PC-3 (cell line): ENCODE measurements around the gene LRR1. TPM values are rescaled to one million over a fixed set of nuclear protein-coding genes. Genes with fewer than 3 reads are reported as not detected.
A peak's percentile ranks its signal among the peaks of the same experiment; 100 is the strongest.

Experiments used
- ATAC-seq: fragments of 200-7000 bp; cut with Tn5 transposase; 2 replicates; pipeline ENCODE4 v1.9.1; 2020; ENCODE audit warnings: mild to moderate bottlenecking, moderate library complexity
- BruUV-seq: library from RNA; stranded (reverse); fragments of 400-500 nt; replicated peaks from 2 replicates; lab custom pipeline; 2021; lab: Mats Ljungman, UMichigan
- CTCF ChIA-PET: fragments of 300-600 bp; sonication (Branson Sonifier 250); formaldehyde crosslinking; loops from one replicate; lab custom pipeline; 2022; ENCODE audit warnings: antibody characterized with exemption; lab: Charles Lee
- POLR2A ChIA-PET: fragments of 300-600 bp; sonication (Branson Sonifier 250); formaldehyde crosslinking; loops from one replicate; lab custom pipeline; 2022; ENCODE audit warnings: antibody characterized with exemption; ENCODE audit not compliant: unreplicated experiment; lab: Charles Lee
- DNase-seq: peaks from one replicate; pipeline ENCODE4 v3.0.0-alpha.2; 2015
- H2AFZ ChIP-seq: fragments of 300-600 bp; sonication (generic); 2 replicates; pipeline ENCODE4 v1.6.0; 2016; ENCODE audit warnings: antibody characterized with exemption, low read length
- H3F3A ChIP-seq: fragments of 300-600 bp; sonication (generic); one replicate; pipeline ENCODE4 v1.6.0; 2017; ENCODE audit warnings: antibody characterized with exemption, low read length, control low read depth, mild to moderate bottlenecking; ENCODE audit not compliant: unreplicated experiment
- H3K27ac ChIP-seq: fragments of 300-600 bp; sonication (generic); 2 replicates; pipeline ENCODE4 v1.5.1; 2016; ENCODE audit warnings: mild to moderate bottlenecking, low read length
- H3K27me3 ChIP-seq: fragments of 300-600 bp; sonication (generic); 2 replicates; pipeline ENCODE4 v1.6.1; 2016; ENCODE audit warnings: low read length, mixed read lengths
- H3K36me3 ChIP-seq: fragments of 300-600 bp; sonication (generic); 2 replicates; pipeline ENCODE4 v1.6.1; 2016; ENCODE audit warnings: low read depth, mixed run types, low read length, mixed read lengths
- H3K4me1 ChIP-seq: fragments of 300-600 bp; sonication (generic); 2 replicates; pipeline ENCODE4 v1.5.1; 2016; ENCODE audit warnings: low read length; ENCODE audit not compliant: insufficient read depth
- H3K4me2 ChIP-seq: fragments of 300-600 bp; sonication (generic); 2 replicates; pipeline ENCODE4 v1.6.0; 2016; ENCODE audit warnings: low read length
- H3K4me3 ChIP-seq: fragments of 300-600 bp; sonication (generic); 2 replicates; pipeline ENCODE4 v1.5.1; 2016; ENCODE audit warnings: mild to moderate bottlenecking, low read length, mixed read lengths
- H3K79me2 ChIP-seq: fragments of 300-600 bp; sonication (generic); 2 replicates; pipeline ENCODE4 v1.6.1; 2017; ENCODE audit warnings: low read length, mixed read lengths
- H3K9ac ChIP-seq: fragments of 300-600 bp; sonication (generic); 2 replicates; pipeline ENCODE4 v1.6.0; 2016; ENCODE audit warnings: mild to moderate bottlenecking, low read length
- H3K9me2 ChIP-seq: fragments of 300-600 bp; sonication (generic); replicated peaks from 2 replicates; pipeline ENCODE4 v1.6.1; 2016; ENCODE audit warnings: mixed run types, low read length, mixed read lengths
- H3K9me3 ChIP-seq: fragments of 300-600 bp; sonication (generic); 2 replicates; pipeline ENCODE4 v1.6.1; 2016; ENCODE audit warnings: low read length, mixed read lengths
- H4K20me1 ChIP-seq: fragments of 300-600 bp; sonication (generic); 2 replicates; pipeline ENCODE4 v1.6.1; 2016; ENCODE audit warnings: low read length, mixed read lengths
- CTCF ChIP-seq: fragments of 300-600 bp; sonication (generic); conservative IDR thresholded peaks from 2 replicates; pipeline ENCODE4 v1.5.1; 2017; ENCODE audit warnings: antibody characterized with exemption, low read depth, mild to moderate bottlenecking, low read length
- EZH2 ChIP-seq: fragments of 300-600 bp; sonication (generic); IDR thresholded peaks from one replicate; pipeline ENCODE4 v1.6.1; 2017; ENCODE audit warnings: antibody characterized with exemption, mild to moderate bottlenecking, low read length; ENCODE audit not compliant: unreplicated experiment
- EZH2phosphoT487 ChIP-seq: fragments of 300-600 bp; sonication (generic); IDR thresholded peaks from 2 replicates; pipeline ENCODE4 v1.6.1; 2018; ENCODE audit warnings: mild to moderate bottlenecking, antibody characterized with exemption, low read length, borderline replicate concordance
- intact Hi-C: fragments of 100-400 bp; cut with micrococcal nuclease; formaldehyde crosslinking; loops from 2 replicates; pipeline ENCODE4 v1.9.0; 2023
- total RNA-seq: library from RNA; depleted of rRNA; stranded (reverse); fragments of >200 nt; gene quantifications from 2 replicates; pipeline ENCODE4 v1.2.3, GENCODE V29; 2014

Gene LRR1
- total RNA-seq, 1 experiment from 2014 or later, result 46.9 TPM

GRCh38 chr14:49589387-49589786 lies 9.4 kb upstream of the LRR1 start:
- H3K4me3 ChIP-seq, result no peak overlapping the region
- H3K9me2 ChIP-seq, result no peaks in the 10 kb centered on the region
- no peak for DNase-seq
- H3K4me2 ChIP-seq, result no peak overlapping the region
- peaks cover 16% of the 10 kb centered on the region for H4K20me1 ChIP-seq
- no peak for ATAC-seq
- H3K9me3 ChIP-seq, result no peaks in the 10 kb centered on the region
- CTCF ChIA-PET, result no interaction called here
- H3K4me1 ChIP-seq, result peaks cover 21% of the 10 kb centered on the region
- H3K9ac ChIP-seq, result no peak overlapping the region
- POLR2A ChIA-PET, result no interaction called here
- BruUV-seq, result no TSS peak
- no peak overlapping the region for H3K27ac ChIP-seq
- H3K36me3 ChIP-seq, result peaks cover 11% of the 10 kb centered on the region
- peaks cover 19% of the 10 kb centered on the region for H3K79me2 ChIP-seq
- no peaks in the 10 kb centered on the region for H3K27me3 ChIP-seq
- TF ChIP-seq EZH2, result no peak
- TF ChIP-seq EZH2phosphoT487, result no peak
- no peak for TF ChIP-seq CTCF
- H3F3A ChIP-seq, result peaks cover 4% of the 10 kb centered on the region
- no peak overlapping the region for H2AFZ ChIP-seq
- intact Hi-C loops, result no loop called here

- Histone ChIP-seq H3K36me3 (no peaks in the 10 kb centered on the region), H3K9me3 (no peaks in the 10 kb centered on the region), H3K27me3 (no peaks in the 10 kb centered on the region), H3K27ac (no peak overlapping the region), H3F3A (no peaks in the 10 kb centered on the region), H3K79me2 (peaks cover 16% of the 10 kb centered on the region), H3K9ac (no peak overlapping the region), H2AFZ (no peak overlapping the region), H3K4me2 (peak overlapping the region; percentile 79), H3K9me2 (no peaks in the 10 kb centered on the region), H4K20me1 (no peaks in the 10 kb centered on the region), H3K4me1 (peaks cover 28% of the 10 kb centered on the region), H3K4me3 (peak overlapping the region; percentile 44; the same call in 1 of the 2 replicates)
- CTCF ChIA-PET, result no interaction called here
- no peak for TF ChIP-seq EZH2phosphoT487
- no peak for TF ChIP-seq EZH2
- 0 out of 2 replicates have a peak, but pooled peaks have one; percentile 23 for TF ChIP-seq CTCF
- BruUV-seq, result no TSS peak
- intact Hi-C loops, result no loop called here
- DNase-seq, result peak; percentile 83
- POLR2A ChIA-PET, result no interaction called here
- ATAC-seq, result peak; percentile 90
Observed at GRCh38 chr14:49593016-49593415, 5.7 kb upstream of the LRR1 start.

- ATAC-seq (no peak), DNase-seq (peak; percentile 32)
- ChIA-PET POLR2A (interaction anchor here (1.7 kb wide), 1 partner anchor 8 kb away, joined by 10 read pairs; the partner anchor contains the start of gene RPS29), CTCF (interaction anchor here (0.5 to 1.7 kb wide), 4 partner anchors 8 to 173 kb away, joined by 3 to 7 read pairs (median 4); partner anchors contain the start of genes KLHDC2 and RPS29)
- Histone ChIP-seq H3K27ac (no peak overlapping the region), H3K36me3 (no peaks in the 10 kb centered on the region), H3K9ac (no peak overlapping the region), H3K9me3 (no peaks in the 10 kb centered on the region), H4K20me1 (no peaks in the 10 kb centered on the region), H3K4me3 (no peak overlapping the region), H3K4me1 (peaks cover 28% of the 10 kb centered on the region), H3K27me3 (no peaks in the 10 kb centered on the region), H3K9me2 (no peaks in the 10 kb centered on the region), H3K4me2 (no peak overlapping the region), H3K79me2 (peaks cover 31% of the 10 kb centered on the region), H2AFZ (no peak overlapping the region), H3F3A (no peaks in the 10 kb centered on the region)
- intact Hi-C loops, result no loop called here
- no peak for TF ChIP-seq EZH2phosphoT487
- TF ChIP-seq CTCF, result no peak
- TF ChIP-seq EZH2, result no peak
- BruUV-seq, result no TSS peak
Observed at GRCh38 chr14:49594347-49595091, 4.2 kb upstream of the LRR1 start.
